Central memory CD4-positive, alpha-beta T cell (primary cell): ENCODE data around the gene PPM1E.
"Not testable (repeated sequence)": the region's sequence is repeated elsewhere in the genome, so short reads cannot be mapped to it uniquely, and the experiment has no call there.

ENCODE experiments used
- DNase-seq: peaks from one replicate; pipeline ENCODE4 v3.0.0; 2022

PPM1E gene

GRCh38 chr17:58783380-58783779 is 27.7 kb downstream of the PPM1E start:
- DNase-seq: no peak

GRCh38 chr17:58785097-58785496 is 29.4 kb downstream of the PPM1E start:
- DNase-seq: no peak

DNA sequence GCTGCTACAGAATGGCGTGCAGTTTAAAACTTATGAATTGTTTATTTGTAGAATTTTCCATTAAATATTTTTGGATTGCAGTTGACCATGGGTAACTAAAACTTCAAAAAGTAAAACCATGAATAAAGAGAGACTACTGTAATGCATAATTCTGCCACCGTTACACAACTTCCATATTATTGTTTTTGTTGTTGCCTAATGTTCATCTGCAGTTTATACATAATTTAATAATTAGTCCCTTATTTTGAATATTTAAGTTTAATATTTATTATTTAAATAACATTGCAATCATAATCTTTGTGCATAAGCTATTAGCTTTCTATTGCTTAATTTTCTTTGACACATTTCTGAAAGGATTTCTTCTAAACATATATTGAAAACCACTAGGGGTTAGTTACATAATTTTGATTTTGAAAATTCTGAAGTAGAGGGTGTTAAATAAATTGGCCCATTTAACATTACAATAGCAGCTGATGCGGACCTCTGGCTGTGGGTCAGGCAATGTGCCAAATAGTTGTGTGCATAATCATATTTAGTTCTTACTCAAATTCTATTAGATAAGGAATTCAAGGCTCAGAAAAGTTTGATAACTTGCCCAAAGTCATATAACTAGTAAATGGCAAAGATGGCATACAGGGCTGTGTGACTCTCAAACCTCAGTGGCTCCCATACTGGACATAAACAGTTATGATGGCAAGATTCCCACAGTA is 31.1 kb downstream of the PPM1E start:
- no peak for DNase-seq

DNA sequence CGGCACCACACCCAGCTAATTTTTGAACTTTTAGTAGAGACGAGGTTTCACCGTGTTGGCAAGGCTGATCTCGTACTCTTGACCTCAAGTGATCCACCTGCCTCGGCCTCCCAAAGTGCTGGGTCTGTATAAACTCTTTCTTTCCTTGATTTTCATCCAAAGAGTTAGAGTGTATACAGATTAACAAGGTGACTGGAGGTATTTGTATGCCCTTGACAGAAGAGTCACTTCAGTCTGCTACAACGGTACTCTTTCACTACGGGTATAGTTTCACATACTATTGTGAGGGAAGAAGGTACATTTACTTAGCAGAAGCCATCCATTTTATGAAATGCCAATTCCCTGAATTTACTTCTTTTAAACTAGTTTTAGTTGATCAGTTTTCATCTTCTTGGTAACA is 32.5 kb downstream of the PPM1E start:
- DNase-seq: no peak

DNA sequence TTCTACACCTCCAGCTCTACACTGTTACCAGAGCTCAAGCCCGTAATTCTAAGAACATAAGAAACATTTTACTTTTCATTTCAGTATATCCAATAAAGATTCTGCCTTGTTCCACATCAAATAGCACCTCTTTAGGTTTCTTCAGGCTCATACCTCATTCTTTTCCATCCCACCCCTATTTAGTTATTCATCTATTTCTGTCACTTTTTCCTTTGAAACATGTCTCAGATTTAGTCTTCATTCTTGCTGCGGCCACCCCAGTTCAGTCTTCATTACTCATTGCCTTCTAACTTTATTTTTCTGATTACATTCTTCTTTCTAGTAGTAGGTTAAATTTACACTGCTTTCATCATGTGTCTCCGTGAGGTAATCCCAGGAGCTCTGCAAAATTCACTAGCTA is 33.5 kb downstream of the PPM1E start:
- DNase-seq: no peak

DNA sequence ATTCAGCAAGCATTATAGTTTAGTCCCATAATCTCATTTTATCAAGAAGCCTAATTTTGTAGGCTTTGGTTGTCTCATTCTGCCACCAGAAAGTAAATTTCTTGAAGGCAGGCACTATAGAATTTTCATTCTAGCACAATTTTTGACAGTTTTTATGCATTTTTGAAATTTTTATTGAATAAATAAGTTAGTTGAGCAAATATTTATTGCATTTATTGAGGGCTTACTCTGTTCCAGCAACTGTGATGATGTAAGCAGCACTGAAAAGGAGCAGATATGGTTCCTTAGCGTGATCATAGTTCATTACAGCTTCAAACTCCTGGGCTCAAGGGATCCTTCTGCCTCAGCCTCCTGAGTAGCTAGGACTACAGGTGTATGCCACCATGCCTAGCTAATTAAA is 34.2 kb downstream of the PPM1E start:
- DNase-seq: no peak

- DNase-seq: not testable (repeated sequence)
Observed at GRCh38 chr17:58794508-58794907, 38.9 kb downstream of the PPM1E start.

DNA sequence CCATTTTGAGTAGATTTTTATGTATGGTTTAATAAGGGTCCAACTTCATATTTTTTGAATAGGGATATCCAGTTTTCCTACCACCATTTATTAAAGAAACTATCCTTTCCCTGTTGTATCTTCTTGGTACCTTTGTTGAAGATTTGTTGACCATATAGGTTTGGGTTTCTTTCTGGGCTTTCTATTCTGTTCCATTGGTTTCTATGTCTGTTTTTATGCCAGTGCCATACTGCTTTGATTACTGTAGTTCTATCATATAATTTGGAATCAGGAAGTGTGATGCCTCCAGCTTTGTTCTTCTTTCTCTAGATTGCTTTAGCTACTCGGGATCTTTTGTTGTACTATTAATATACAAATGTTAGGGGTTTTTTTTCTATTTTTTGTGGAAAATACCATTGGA is 46.5 kb downstream of the PPM1E start:
- DNase-seq: no peak

- no peak for DNase-seq
Observed at GRCh38 chr17:58806046-58806445, 50.4 kb downstream of the PPM1E start.

DNA sequence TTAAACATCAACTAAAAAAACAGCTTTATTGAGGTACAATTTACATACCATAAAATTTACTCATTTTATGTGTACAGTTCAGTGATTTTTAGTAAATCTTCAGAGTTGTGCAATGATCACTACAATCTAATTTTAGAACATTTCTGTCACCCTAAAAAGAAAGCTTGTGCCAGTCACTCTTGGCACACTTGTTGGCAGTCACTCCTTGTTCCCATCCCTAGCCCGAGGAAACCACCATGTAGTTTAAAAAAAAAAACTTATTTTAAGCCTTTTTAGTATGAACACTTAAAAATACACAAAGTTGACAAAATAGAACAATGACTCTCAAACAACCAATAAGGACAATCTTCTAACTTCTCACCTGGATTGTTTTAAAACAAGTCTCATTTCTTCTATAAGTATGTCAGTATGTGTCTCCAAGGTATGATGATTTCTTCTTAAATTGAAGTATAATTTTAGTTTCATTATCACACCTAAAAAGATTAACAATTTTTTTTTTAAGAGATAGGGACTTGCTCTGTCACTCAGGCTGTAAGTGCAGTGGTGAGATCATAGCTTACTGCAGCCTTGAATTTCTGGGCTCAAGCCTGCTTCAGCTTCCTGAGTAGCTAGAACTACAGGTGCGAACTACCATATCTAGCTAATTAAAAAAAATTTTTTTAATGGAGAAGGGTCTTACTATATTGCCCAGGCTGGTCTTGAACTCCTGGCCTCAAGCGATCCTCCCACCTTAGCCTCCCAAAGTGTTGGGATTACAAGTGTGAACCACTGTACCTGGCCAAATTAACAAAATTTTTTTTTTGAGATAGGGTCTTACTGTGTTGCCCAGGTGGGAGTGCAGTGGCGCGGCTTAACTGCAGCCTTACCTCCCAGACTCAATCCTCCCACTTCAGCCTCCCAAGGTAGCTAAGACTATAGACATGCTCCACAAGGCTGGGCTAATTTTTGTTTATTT is 53.2 kb downstream of the PPM1E start:
- DNase-seq: no peak

- DNase-seq: no peak
Observed at GRCh38 chr17:58809564-58809936, 53.9 kb downstream of the PPM1E start.

DNA sequence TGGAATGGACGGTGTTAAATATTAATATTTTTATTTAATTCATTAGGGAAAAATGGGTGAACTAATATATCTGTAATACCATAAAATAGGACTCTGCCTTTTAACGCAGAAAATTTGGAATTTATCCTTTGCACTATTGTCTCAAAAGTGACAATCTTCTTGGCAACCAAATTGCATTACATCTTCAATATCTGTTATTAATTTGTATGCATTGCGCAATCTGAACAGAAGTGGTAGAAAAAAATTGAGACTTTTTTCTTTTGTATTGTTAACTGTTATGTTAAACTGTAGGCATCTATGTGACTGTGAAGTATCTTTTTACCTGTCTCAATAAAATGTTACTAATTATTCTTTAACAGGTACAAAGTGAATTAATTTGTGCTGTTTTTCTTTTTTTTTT is 55.6 kb downstream of the PPM1E start:
- DNase-seq: no peak

GRCh38 chr17:58813712-58814111 is 58.1 kb downstream of the PPM1E start:
- DNase-seq: no peak

DNA sequence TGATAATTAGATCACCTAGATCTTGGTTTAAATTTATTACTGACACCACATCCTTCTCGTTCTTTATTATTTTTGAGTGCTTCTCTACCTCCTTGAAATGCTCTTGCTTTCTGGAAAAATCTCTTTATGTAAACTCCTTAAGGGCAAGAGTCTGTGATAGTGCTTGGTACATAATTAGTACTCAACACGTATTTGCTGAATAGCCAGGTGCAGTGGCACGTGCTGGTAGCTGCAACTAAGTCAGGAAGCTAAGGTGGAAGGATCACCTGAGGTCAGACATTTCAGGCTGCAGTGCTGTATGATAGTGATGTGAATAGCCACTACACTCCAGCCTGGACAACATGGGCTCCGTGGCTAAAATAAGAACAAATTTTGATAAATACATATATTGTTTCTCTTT is 63.0 kb downstream of the PPM1E start:
- no peak for DNase-seq

- no peak for DNase-seq
Observed at GRCh38 chr17:58822148-58823050, 66.7 kb downstream of the PPM1E start.

DNA sequence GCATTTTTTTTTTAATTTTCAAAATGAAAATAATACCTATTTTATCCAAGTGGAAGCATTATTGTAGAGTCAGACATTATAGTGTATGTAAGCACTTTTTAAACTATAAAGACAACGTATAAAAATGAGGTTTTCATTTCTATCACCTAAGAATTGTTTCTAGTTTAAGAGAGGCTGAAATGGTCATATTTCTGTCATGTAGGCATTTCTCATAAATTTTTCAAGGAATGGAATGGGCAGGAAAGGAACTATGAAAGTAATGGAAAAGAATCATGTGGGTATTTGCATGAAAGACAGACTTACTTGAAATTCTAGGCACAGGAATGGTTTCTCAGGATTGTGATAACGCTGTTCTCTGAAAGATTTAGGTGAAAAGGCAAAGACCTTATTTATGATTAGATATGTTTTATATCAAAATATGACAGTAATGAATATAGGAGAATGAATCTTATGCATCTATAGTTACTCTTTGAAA is 67.4 kb downstream of the PPM1E start:
- DNase-seq: no peak

- DNase-seq: no peak
Observed at GRCh38 chr17:58829172-58829637, 73.6 kb downstream of the PPM1E start.

DNA sequence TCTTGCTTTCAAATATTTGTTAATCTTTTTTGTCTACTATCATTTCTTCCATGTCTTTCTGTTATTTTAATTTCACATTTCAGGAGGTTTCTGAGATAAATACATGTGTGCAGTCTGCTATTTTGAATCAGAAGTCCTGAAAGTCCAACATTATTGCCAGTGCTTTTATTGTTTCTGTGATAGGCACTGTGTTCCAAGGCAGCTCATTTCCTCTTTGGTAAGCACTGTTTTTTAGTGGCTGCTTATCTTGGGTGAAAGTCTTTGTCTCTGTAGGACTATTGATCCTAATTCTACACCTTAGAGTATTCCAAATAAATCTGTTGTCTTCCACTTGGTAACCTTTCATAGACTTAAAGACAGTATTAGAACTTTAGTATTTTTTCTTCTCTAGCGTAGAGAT is 76.1 kb downstream of the PPM1E start:
- no peak for DNase-seq

GRCh38 chr17:58832514-58832913 is 76.9 kb downstream of the PPM1E start:
- DNase-seq: no peak

GRCh38 chr17:58837699-58838098 is 82.0 kb downstream of the PPM1E start:
- no peak for DNase-seq

- no peak for DNase-seq
Observed at GRCh38 chr17:58840820-58841612, 85.4 kb downstream of the PPM1E start.

GRCh38 chr17:58846413-58846812 is 90.8 kb downstream of the PPM1E start:
- DNase-seq: not testable (repeated sequence)
